ENCODE results near the gene SALL3. TPM values are rescaled to one million over a fixed set of nuclear protein-coding genes. Genes with fewer than 3 reads are reported as not detected.

SALL3 gene
- total and polyA plus RNA-seq, 2 donors (not counting 3 experiments of a cell fraction or from before 2014, with no cell fraction given) = not detected

DNA sequence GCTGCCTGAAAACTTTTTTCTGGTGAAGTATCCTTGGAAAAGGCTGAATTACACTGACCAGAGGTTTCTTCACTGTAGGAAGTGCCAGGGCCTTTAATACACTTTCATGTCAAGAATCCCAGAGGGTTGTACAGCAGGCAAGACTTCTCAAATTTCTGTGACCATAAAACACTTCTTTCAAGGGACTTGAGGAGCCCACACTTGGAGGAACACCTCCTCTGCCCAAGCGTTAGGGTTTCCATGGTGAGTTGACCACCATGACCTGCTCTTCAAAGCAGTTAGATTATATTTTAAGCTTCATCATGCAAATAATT lies 12.9 kb upstream of the SALL3 start:
- no peak for FAIRE-seq
- no peaks in the 10 kb centered on the region for H3K79me2 ChIP-seq (ENCODE audit: control insufficient read depth, insufficient read depth, low read length)
- H3K27me3 ChIP-seq (ENCODE audit: control insufficient read depth in 2 of 2, insufficient read depth in 2 of 2, low read length in 2 of 2) = no peaks in the 10 kb centered on the region
- no peaks in the 10 kb centered on the region for H3K9me1 ChIP-seq (replicated peaks; ENCODE audit: control insufficient read depth, extremely low read depth, insufficient read depth, low read length)
- dilution Hi-C loops (cut with MboI; ENCODE audit: extremely low pct_ligation_motif_present, low sequenced_read_pairs) (no loop called here), intact Hi-C loops (cut with micrococcal nuclease) (no loop called here)
- no peak for TF ChIP-seq MYC (IDR thresholded peaks at IDR 0.05; ENCODE audit: low read depth, low read length)
- TF ChIP-seq, protein P1, sequence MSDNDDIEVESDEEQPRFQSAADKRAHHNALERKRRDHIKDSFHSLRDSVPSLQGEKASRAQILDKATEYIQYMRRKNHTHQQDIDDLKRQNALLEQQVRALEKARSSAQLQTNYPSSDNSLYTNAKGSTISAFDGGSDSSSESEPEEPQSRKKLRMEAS (IDR thresholded peaks at IDR 0.05; ENCODE audit: insufficient read depth, insufficient read length) = no peak
- no peak for TF ChIP-seq GATA2 (IDR thresholded peaks at IDR 0.05; ENCODE audit: insufficient read depth, insufficient read length, low read depth, low read length)
- no peak for TF ChIP-seq JUN (IDR thresholded peaks at IDR 0.05; ENCODE audit: borderline replicate concordance, insufficient read depth, insufficient read length, low read depth)
- no peak for TF ChIP-seq FOS (IDR thresholded peaks at IDR 0.05; ENCODE audit: borderline replicate concordance, insufficient read depth, low read length)
- TF ChIP-seq POLR2AphosphoS5 (IDR thresholded peaks at IDR 0.05; ENCODE audit: insufficient read depth, low read depth, low read length) = no peak
- TF ChIP-seq EZH2 (IDR thresholded peaks at IDR 0.05; ENCODE audit: borderline replicate concordance, low read depth, low read length, severe bottlenecking) = no peak
- no peak for TF ChIP-seq POLR2A (IDR thresholded peaks at IDR 0.05; ENCODE audit: low read depth, low read length)
- TF ChIP-seq, protein P2, sequence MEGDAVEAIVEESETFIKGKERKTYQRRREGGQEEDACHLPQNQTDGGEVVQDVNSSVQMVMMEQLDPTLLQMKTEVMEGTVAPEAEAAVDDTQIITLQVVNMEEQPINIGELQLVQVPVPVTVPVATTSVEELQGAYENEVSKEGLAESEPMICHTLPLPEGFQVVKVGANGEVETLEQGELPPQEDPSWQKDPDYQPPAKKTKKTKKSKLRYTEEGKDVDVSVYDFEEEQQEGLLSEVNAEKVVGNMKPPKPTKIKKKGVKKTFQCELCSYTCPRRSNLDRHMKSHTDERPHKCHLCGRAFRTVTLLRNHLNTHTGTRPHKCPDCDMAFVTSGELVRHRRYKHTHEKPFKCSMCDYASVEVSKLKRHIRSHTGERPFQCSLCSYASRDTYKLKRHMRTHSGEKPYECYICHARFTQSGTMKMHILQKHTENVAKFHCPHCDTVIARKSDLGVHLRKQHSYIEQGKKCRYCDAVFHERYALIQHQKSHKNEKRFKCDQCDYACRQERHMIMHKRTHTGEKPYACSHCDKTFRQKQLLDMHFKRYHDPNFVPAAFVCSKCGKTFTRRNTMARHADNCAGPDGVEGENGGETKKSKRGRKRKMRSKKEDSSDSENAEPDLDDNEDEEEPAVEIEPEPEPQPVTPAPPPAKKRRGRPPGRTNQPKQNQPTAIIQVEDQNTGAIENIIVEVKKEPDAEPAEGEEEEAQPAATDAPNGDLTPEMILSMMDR (IDR thresholded peaks at IDR 0.05; ENCODE audit: extremely low read depth in 1 of 2, insufficient read depth in 1 of 2, low read depth in 1 of 2, low read length in 2 of 2) = no peak
- CTCF ChIA-PET = no interaction called here
- no peaks in the 10 kb centered on the region for H3K36me3 ChIP-seq (ENCODE audit: control insufficient read depth in 2 of 2, extremely low read depth in 1 of 2, insufficient read depth in 2 of 2, low read length in 2 of 2)
- H4K20me1 ChIP-seq (replicated peaks; ENCODE audit: control insufficient read depth, extremely low read depth, insufficient read depth, low read length) = no peaks in the 10 kb centered on the region
- no peak overlapping the region for H3K27ac ChIP-seq (ENCODE audit: insufficient read depth, low read depth, low read length)
- H3K4me2 ChIP-seq (ENCODE audit: insufficient read depth, low read length) = no peak overlapping the region
- POLR2A ChIA-PET = no interaction called here
- BruUV-seq (replicated peaks) = no TSS peak
- H3K9ac ChIP-seq (replicated peaks; ENCODE audit: extremely low read depth, insufficient read depth, low read length) = no peak overlapping the region
- H3K9me3 ChIP-seq (replicated peaks; ENCODE audit: control insufficient read depth, insufficient read depth, low read length) = peaks cover 2% of the 10 kb centered on the region
- no peaks in the 10 kb centered on the region for H3K4me1 ChIP-seq (ENCODE audit: control insufficient read depth, extremely low read depth, insufficient read depth, low read length)
- no peak overlapping the region for H3K4me3 ChIP-seq (replicated peaks in 1 of 3; ENCODE audit: insufficient read depth in 1 of 3, low read depth in 1 of 3, low read length in 3 of 3)
- DNase-seq (ENCODE audit: low read depth, low spot score) = no peak
- H2AFZ ChIP-seq (ENCODE audit: low read depth, low read length) = no peak overlapping the region

Data from endothelial cell of umbilical vein (primary cell).